ENCODE data around the gene LRRC74A.

LRRC74A gene

GRCh38 chr14:76826122-76826521, at the start of gene LRRC74A:
Gene LRRC74A, plus strand, starts transcription at chr14:76826408. Its CDS starts 290 bp downstream, at chr14:76826698.
- no peak for DNase-seq (ENCODE audit: low spot score)

GRCh38 chr14:76776428-76777251, 49.6 kb upstream of the LRRC74A start:
- DNase-seq (ENCODE audit: low spot score) = no peak

- DNase-seq (ENCODE audit: low spot score) = no peak
These were observed 48.5 kb upstream of the LRRC74A start for GRCh38 chr14:76777721-76778120.

- DNase-seq (ENCODE audit: low spot score) = no peak
These were observed 47.5 kb upstream of the LRRC74A start for GRCh38 chr14:76778546-76779215.

- no peak for DNase-seq (ENCODE audit: low spot score)
These were observed 46.8 kb upstream of the LRRC74A start for GRCh38 chr14:76779221-76780057.

- DNase-seq (ENCODE audit: low spot score) = no peak
These were observed 46.2 kb upstream of the LRRC74A start for GRCh38 chr14:76780058-76780345.

- DNase-seq (ENCODE audit: low spot score) = no peak
These were observed 45.8 kb upstream of the LRRC74A start for GRCh38 chr14:76780360-76780759.

- no peak for DNase-seq (ENCODE audit: low spot score)
These were observed 45.1 kb upstream of the LRRC74A start for GRCh38 chr14:76780875-76781647.

- no peak for DNase-seq (ENCODE audit: low spot score)
These were observed 44.6 kb upstream of the LRRC74A start for GRCh38 chr14:76781648-76782051.

- DNase-seq (ENCODE audit: low spot score) = no peak
These were observed 43.9 kb upstream of the LRRC74A start for GRCh38 chr14:76782115-76782884.

GRCh38 chr14:76782885-76783566, 43.2 kb upstream of the LRRC74A start:
- no peak for DNase-seq (ENCODE audit: low spot score)

- DNase-seq (ENCODE audit: low spot score) = no peak
These were observed 41.8 kb upstream of the LRRC74A start for GRCh38 chr14:76784266-76784874.

GRCh38 chr14:76784881-76785280, 41.3 kb upstream of the LRRC74A start:
- DNase-seq (ENCODE audit: low spot score) = peak; percentile 45

- no peak for DNase-seq (ENCODE audit: low spot score)
These were observed 39.6 kb upstream of the LRRC74A start for GRCh38 chr14:76786601-76787000.

- DNase-seq (ENCODE audit: low spot score) = no peak
These were observed 33.8 kb upstream of the LRRC74A start for GRCh38 chr14:76792422-76792821.

GRCh38 chr14:76793324-76793723, 32.9 kb upstream of the LRRC74A start:
- DNase-seq (ENCODE audit: low spot score) = no peak

- no peak for DNase-seq (ENCODE audit: low spot score)
These were observed 32.3 kb upstream of the LRRC74A start for GRCh38 chr14:76793956-76794355.

- no peak for DNase-seq (ENCODE audit: low spot score)
These were observed 19.8 kb upstream of the LRRC74A start for GRCh38 chr14:76806446-76806845.

GRCh38 chr14:76808011-76808410, 18.2 kb upstream of the LRRC74A start:
- no peak for DNase-seq (ENCODE audit: low spot score)

GRCh38 chr14:76808990-76809389, 17.2 kb upstream of the LRRC74A start:
- DNase-seq (ENCODE audit: low spot score) = no peak

Data from CD4-positive, alpha-beta T cell treated with Interleukin-6 at 100 ng/mL for 8 hours (primary cell).